ENCODE data around the gene HSDL1.

DNA sequence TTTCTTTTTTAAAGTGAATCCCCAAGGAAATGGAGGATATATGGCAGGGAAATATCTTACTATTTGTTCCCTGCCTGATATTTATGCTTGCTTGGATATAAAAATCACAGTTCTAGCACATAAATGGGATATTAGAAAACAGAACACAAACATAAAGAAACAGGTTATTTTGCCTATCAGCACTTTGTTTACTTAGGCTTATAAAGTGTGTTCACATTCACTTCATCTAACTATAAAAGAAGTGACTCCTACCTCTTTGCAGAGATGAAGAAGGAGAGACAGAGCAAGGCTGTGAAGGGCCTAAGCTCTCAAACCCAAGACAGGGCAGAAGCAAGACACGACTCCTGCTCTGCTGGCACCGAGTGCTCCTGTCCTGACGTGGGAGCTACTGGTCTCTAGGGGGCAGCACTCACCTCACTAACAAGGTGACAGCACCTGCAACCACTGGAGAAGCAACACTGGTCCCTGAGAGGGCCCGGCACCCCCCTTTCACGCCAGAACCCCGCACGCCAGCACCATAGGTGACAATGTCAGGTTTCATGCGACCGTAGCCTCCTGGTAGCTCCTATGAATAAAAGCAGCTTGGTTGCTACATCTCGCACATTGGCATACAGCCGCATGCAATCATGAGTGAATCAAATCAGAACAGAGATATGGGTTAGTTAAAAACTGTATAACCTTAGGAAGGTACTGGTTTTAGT is 60.3 kb downstream of the HSDL1 start:
- TF ChIP-seq, protein P1, sequence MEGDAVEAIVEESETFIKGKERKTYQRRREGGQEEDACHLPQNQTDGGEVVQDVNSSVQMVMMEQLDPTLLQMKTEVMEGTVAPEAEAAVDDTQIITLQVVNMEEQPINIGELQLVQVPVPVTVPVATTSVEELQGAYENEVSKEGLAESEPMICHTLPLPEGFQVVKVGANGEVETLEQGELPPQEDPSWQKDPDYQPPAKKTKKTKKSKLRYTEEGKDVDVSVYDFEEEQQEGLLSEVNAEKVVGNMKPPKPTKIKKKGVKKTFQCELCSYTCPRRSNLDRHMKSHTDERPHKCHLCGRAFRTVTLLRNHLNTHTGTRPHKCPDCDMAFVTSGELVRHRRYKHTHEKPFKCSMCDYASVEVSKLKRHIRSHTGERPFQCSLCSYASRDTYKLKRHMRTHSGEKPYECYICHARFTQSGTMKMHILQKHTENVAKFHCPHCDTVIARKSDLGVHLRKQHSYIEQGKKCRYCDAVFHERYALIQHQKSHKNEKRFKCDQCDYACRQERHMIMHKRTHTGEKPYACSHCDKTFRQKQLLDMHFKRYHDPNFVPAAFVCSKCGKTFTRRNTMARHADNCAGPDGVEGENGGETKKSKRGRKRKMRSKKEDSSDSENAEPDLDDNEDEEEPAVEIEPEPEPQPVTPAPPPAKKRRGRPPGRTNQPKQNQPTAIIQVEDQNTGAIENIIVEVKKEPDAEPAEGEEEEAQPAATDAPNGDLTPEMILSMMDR (conservative IDR thresholded peaks at IDR 0.05; ENCODE audit: low read depth, low read length): peak; percentile 78
- TF ChIP-seq EZH2 (IDR thresholded peaks at IDR 0.05; ENCODE audit: low read length, unreplicated experiment): no peak

Data from PC-3 (cell line).